Mucosa of descending colon (tissue), 3 donors: ENCODE results near the gene SLC39A13. TPM values are rescaled to one million over a fixed set of nuclear protein-coding genes. Genes with fewer than 3 reads are reported as not detected.
A peak's percentile ranks its signal among the peaks of the same experiment; 100 is the strongest.

Experiments
- ATAC-seq: fragments of 200-7000 bp; cut with Tn5 transposase; one replicate; pipeline ENCODE4 v1.9.1; 2020; ENCODE audit warnings: mild to moderate bottlenecking, moderate library complexity
- DNase-seq, 3 donors: peaks; one replicate each; pipeline ENCODE4 v3.0.0-alpha.2; 2020
- H3K36me3 ChIP-seq: fragments of 200-600 bp; one replicate; pipeline ENCODE4 v1.8.0; 2021; ENCODE audit warnings: low read depth, mild to moderate bottlenecking
- H3K4me1 ChIP-seq: fragments of 200-600 bp; one replicate; pipeline ENCODE4 v1.8.0; 2021; ENCODE audit warnings: low read depth, mild to moderate bottlenecking
- H3K4me3 ChIP-seq: fragments of 200-600 bp; one replicate; pipeline ENCODE4 v1.8.0; 2021; ENCODE audit warnings: mild to moderate bottlenecking
- H3K9me3 ChIP-seq: fragments of 200-600 bp; one replicate; pipeline ENCODE4 v1.8.0; 2021; ENCODE audit warnings: mild to moderate bottlenecking
- intact Hi-C, 2 donors: fragments of 100-400 bp; cut with DNase I in 1 of 2; cut with micrococcal nuclease in 1 of 2; formaldehyde crosslinking; loops; one replicate each; pipeline versions ENCODE4 v1.11.0 to v1.11.1; 2022; cut with DNase I, micrococcal nuclease
- total RNA-seq, 3 donors: library from RNA; stranded (reverse); fragmentation: NEBNext Ultra II Directional in 2 of 3; extraction: Animal tissue kit (Norgen Biotek cat#: 25700) in 2 of 3; gene quantifications; one replicate each; pipeline versions ENCODE4 v1.2.1 to v1.2.4, GENCODE V29; 2021 to 2023
- TF ChIP-seq, protein P1 (sequence below): fragments of 200-600 bp; IDR thresholded peaks from one replicate; pipeline ENCODE4 v1.8.0; 2022; ENCODE audit warnings: antibody characterized with exemption, mild to moderate bottlenecking
- donor health status: DM: no; HTN: no; CAD: no; lungs with moderate emphysema.
- donor health status: DM: no; HTN: no; CAD: no.
- donor health status: DM: no; HTN: yes; CAD: no.

SLC39A13 gene
- total RNA-seq, 3 donors from 2014 or later, result 14.4 to 30.9 (median 21.4) TPM

DNA sequence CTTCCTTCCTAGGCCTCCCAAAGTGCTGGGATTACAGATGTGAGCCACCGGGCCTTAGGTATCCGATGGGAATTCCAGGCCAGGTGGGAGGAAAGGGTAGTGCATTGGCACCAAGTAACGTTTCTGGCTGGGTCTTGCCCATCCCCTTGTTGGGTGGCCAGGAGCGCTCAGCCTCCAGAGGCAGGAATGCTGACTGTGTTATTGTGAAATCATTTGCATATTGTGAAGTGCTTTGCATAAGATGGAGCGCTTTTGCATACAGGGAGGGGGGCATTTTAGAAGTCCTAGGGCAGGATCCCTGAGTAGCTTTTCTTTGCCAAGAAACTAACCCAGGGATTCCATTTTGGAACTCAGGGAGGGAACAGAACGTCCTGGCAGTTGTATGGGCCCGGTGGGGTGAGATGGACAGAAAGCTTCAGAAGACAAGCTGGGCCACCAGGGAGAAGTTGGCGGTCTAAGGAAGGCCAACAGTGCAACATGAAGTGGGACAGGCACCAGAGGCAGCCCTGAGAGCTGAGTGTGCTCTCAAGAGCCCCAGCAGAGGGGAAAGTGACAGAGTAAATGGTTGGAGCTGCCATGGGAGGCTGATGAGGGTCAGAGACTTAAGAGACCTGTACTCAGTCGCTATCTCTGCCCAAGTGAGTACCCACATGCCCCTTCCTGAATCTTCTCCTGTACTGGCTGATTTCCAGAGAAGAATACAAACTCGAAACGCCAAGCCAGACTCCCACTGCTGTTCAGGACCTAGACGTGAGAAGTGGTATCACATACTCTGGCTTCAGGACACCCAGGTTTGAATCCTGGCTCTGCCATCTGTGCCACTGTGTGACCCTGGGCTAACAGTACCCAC lies 1.3 kb upstream of the SLC39A13 start:
- TF ChIP-seq, protein P1, sequence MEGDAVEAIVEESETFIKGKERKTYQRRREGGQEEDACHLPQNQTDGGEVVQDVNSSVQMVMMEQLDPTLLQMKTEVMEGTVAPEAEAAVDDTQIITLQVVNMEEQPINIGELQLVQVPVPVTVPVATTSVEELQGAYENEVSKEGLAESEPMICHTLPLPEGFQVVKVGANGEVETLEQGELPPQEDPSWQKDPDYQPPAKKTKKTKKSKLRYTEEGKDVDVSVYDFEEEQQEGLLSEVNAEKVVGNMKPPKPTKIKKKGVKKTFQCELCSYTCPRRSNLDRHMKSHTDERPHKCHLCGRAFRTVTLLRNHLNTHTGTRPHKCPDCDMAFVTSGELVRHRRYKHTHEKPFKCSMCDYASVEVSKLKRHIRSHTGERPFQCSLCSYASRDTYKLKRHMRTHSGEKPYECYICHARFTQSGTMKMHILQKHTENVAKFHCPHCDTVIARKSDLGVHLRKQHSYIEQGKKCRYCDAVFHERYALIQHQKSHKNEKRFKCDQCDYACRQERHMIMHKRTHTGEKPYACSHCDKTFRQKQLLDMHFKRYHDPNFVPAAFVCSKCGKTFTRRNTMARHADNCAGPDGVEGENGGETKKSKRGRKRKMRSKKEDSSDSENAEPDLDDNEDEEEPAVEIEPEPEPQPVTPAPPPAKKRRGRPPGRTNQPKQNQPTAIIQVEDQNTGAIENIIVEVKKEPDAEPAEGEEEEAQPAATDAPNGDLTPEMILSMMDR, result no peak
- ATAC-seq, result no peak
- peak in 1 of 3 donors; percentile 33 for DNase-seq
- Histone ChIP-seq H3K9me3 (no peaks in the 10 kb centered on the region), H3K4me1 (peaks cover 11% of the 10 kb centered on the region), H3K36me3 (no peaks in the 10 kb centered on the region), H3K4me3 (no peak overlapping the region)
- intact Hi-C loops, result no loop called here

DNA sequence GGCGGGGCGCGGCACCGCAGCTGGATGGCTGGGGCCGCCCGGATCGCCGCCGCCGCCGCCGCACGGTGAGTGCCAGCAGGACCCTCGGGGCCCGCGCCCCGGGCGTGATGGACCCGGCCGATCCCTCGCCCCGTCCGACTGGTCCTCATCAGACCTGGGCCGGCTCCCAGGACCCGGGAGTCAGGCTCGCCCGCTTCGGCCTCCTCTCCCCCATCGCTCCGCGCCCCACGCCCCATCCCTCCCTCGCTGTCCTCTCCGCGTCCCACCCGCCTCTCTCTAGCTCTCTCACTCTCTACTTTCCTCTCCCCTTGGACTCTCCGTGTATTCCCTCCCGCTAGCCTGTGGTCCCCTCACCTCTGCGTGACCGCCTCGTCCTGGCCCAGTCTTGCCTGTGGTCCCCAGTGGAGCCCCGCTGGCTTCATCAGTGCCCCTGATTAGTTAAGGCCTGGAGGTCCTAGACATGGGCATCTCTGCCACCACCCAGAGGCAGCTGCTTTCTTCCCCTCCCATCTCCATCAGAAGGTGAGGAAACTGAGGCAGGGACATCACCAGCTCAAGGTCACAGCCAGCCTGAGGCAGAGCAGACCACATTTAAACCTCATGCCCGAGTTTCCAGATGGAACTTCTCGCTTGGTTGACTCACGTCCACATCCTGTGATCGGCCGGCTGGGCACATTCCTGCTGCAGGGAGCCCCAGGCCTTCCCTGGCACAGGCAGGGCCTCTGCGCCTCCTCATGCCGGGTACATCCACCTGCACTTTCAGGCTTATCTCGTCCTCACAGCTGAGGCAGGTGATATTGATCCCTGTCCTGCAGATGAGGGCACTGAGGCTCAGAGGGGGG lies 429 bp downstream of the SLC39A13 start:
- intact Hi-C loops, result no loop called here
- Histone ChIP-seq H3K4me1 (peaks cover 11% of the 10 kb centered on the region), H3K9me3 (no peaks in the 10 kb centered on the region), H3K4me3 (peak overlapping the region; percentile 36), H3K36me3 (no peaks in the 10 kb centered on the region)
- TF ChIP-seq, protein P1, result no peak
- peak; percentile 0 for ATAC-seq
- DNase-seq, result peak in 2 of 3 donors; percentile 38 to 72

DNA sequence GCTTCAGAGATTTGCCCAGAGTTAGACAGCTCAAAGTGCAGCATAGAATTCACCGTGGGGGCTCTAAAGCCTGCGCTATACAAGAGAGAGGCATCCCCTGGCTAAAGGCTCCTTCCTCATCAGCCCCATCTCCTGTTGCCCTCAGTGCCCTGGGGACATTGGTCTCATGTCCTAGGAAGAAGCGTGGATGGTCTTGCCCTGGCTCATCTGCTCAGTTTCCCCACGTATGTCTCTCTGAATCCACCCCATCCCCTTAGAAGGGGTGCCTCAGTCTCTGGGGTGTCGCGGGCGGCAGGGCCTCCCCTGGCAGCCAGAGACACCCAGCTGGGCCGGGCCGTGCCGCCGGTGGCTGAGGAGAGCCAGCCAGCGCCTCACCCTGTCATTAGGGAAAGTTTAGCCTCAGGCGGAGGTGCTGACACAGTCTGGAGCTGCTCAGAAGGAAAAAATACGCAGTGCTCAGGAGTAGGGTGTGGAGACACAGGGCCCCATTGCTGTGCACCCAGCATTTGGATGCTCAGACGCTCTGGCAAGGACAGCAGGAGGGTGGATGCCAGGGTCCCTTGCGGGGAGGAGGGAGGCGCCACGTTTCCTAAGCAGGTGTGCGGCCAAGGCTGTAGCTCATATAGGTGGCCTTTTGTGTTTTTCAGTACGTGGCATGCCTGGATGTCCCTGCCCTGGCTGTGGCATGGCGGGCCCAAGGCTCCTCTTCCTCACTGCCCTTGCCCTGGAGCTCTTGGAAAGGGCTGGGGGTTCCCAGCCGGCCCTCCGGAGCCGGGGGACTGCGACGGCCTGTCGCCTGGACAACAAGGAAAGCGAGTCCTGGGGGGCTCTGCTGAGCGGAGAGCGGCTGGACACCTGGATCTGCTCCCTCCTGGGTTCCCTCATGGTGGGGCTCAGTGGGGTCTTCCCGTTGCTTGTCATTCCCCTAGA lies 1.3 kb downstream of the SLC39A13 start:
- Histone ChIP-seq H3K9me3 (no peaks in the 10 kb centered on the region), H3K4me3 (no peak overlapping the region), H3K36me3 (no peaks in the 10 kb centered on the region), H3K4me1 (peaks cover 11% of the 10 kb centered on the region)
- DNase-seq (no peak), ATAC-seq (no peak)
- TF ChIP-seq, protein P1, result no peak
- intact Hi-C loops, result no loop called here

DNA sequence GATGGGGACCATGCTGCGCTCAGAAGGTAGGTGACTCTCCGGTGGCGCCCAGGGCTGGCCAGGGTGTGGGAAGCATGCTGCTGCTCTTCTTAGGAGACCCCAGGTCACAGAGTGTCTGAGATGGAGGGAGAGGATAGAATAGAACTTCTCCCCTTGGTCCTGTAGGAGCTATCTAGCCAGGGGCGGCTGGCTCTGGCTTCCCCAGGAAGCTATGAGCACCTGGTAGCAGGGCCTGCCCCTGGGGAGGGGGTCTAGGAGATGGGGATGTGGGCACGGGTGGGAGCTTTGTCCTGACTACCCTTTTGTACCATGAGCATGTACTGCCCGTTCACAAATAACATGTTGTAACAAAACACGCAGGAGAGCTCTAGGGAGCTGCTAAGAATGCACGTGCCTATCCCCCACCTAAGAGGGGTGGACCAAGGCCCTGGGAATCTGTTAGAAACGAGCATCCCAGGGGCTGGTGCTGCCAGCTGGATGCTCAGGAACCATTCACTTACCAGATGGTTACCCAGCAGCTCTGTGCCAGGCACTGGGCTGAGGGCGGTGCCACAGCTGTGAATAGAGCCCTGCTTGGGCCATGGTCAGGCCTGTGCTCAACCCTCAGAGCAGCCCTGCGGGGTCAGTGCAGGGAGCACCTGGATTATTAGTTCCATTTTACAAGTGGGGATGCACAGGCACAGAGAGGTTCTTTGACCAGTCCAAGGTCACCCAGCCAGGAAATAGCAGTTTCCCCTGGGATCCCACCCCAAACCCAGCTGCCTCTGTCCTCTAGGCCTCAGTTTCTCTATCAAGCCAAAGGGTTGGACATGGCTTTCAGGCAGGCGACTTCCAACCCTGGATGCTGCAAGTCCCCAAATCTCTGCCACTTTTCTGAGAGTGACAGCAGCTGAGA lies 2.2 kb downstream of the SLC39A13 start:
- Histone ChIP-seq H3K36me3 (no peaks in the 10 kb centered on the region), H3K9me3 (no peaks in the 10 kb centered on the region), H3K4me1 (peaks cover 14% of the 10 kb centered on the region), H3K4me3 (no peak overlapping the region)
- TF ChIP-seq, protein P1, result no peak
- intact Hi-C loops, result no loop called here
- DNase-seq, result peak in 1 of 3 donors; percentile 24
- no peak for ATAC-seq
